ENCODE results near the gene GALNT7.
A peak's percentile ranks its signal among the peaks of the same experiment; 100 is the strongest.

Gene GALNT7

DNA sequence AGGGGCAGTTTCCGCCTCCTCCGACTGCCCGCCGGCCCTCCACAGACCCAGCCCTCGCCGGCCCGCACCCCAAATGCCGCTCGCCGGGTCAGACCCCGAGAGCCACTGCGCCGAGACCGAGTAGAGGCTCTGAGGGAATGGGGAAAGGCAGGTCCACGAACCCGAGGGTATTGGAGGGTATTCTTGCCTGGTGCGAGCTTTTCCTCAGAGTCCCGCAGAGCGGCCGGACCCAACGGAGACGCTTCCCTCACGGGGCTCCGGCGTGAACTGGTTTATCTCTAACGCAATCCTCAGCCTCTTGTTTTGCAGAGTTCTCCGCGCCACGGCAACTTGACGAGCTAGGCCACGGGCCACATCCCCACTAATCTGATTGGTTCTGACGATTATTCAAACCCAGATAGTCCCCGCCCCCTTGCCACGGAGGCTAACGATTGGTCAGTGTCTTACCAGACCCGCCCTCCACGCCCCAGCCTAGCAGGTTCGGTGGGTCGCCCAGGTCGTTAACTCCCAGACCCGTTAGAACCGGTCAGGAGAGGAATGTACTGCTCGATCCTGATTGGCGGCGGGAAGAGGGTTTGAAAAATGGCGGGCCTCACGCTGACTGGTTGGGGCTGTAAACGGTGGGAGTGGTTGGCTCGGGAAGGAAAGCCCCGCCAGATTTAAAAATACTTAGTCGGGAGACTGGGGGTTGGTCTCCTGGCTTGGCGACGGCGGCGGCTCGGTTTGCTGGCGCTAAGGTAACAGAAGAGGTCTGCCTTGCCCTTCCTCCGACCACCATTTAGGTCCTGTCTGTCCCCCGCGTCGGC lies 165.7 kb downstream of the GALNT7 start, which contains the start of gene HMGB2:
HMGB2 (minus strand) TSS at position 274 of the 806 bp plus-strand sequence. CDS start 709 bp downstream, outside the sequence.
- Mint-ChIP-seq H3K27me3 (peaks cover 19% of the 10 kb centered on the region), H3K4me3 (peak within 1 kb of the TSS; percentile 96 to 98), H3K27ac (peak within 1 kb of the TSS; percentile 100), H3K4me1 (peaks cover 29% of the 10 kb centered on the region), H3K9me3 (no peaks in the 10 kb centered on the region)
- DNase-seq (peak; percentile 98 to 99), ATAC-seq (peak; percentile 96)

DNA sequence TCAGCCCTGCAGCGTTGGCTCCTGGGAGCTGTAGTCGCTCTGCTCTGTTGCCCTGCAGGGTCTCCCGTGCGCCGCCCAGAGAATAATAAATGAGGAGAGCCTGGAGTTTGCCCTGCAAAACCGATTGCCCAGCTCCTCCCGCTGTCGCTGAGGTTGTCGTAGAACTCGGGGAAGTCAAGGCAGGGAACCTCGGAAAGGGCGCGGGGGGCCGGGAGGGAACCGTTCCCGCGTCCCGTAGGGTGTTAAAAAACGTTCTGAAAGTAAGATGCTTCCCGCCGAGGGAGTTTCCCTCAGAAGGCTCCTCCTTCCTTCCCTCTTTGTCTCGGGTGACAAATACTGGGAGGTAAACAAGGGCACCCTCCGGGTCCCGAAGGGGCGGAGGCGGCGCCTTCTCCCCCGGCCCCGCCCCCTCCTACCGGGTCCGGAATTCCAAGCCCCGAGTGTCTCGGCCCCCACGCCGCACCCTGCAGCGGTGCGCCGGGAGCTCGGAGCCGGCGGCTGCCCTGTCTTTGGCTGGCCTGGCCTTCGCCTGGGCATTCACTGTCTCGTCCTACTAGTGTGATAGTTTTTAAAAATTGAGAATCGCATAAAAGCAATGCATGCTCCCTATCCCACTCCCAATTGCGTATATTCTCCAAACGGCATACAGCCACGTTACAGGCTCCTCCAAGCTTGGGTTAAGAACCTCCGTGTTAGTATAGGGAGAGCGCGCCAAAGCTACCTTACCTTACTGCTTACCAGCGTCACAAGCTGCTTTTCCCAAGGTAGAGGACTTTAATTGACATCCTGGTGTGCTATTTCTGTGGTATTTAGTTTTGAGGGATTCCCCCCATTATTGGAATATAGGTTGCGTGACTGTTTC lies 166.5 kb downstream of the GALNT7 start:
- Mint-ChIP-seq H3K4me3 (peak overlapping the region; percentile 96 to 98), H3K4me1 (peaks cover 29% of the 10 kb centered on the region), H3K27ac (peak overlapping the region; percentile 100), H3K27me3 (peaks cover 19% of the 10 kb centered on the region), H3K9me3 (no peaks in the 10 kb centered on the region)
- peak in 1 of 2 donors; percentile 57 for DNase-seq
- ATAC-seq, result peak; percentile 46

GRCh38 chr4:173337463-173337862 lies 168.9 kb downstream of the GALNT7 start:
- Mint-ChIP-seq H3K27ac (no peak overlapping the region), H3K4me3 (no peak overlapping the region), H3K27me3 (peaks cover 35% of the 10 kb centered on the region), H3K9me3 (no peaks in the 10 kb centered on the region), H3K4me1 (peaks cover 22% of the 10 kb centered on the region)
- ATAC-seq, result no peak
- no peak for DNase-seq

- DNase-seq (no peak), ATAC-seq (no peak)
- Mint-ChIP-seq H3K27me3 (peaks cover 15% of the 10 kb centered on the region), H3K4me1 (no peaks in the 10 kb centered on the region), H3K27ac (no peak overlapping the region), H3K4me3 (no peak overlapping the region), H3K9me3 (no peaks in the 10 kb centered on the region)
Measured at GRCh38 chr4:173343832-173344397, 175.3 kb downstream of the GALNT7 start.

DNA sequence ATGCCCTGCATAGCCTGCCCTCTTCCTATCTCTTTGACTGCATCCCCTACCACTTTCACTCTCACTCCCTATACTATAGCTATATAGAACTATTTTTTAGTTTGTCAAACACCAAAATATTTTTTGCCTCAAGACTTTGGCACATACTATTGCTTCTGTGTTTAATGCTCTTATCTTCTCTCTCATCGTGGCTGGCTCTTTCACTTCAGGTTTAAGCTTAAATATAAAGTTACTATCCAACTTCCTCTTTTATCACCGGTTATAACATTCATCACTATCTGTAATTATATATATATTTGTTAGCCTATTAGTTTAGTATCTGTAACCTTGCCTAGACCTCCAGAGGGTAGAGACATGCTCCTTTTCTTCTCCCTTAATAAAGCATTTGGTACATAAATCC lies 177.0 kb downstream of the GALNT7 start:
- ATAC-seq, result no peak
- no peak for DNase-seq
- no peak overlapping the region for H3K27ac Mint-ChIP-seq
- no peaks in the 10 kb centered on the region for H3K9me3 Mint-ChIP-seq
- H3K27me3 Mint-ChIP-seq, result peaks cover 12% of the 10 kb centered on the region
- no peaks in the 10 kb centered on the region for H3K4me1 Mint-ChIP-seq
- no peak overlapping the region for H3K4me3 Mint-ChIP-seq

GRCh38 chr4:173346074-173346473 lies 177.5 kb downstream of the GALNT7 start:
- Mint-ChIP-seq H3K27me3 (peaks cover 8% of the 10 kb centered on the region), H3K4me3 (no peak overlapping the region), H3K9me3 (no peaks in the 10 kb centered on the region), H3K27ac (no peak overlapping the region), H3K4me1 (no peaks in the 10 kb centered on the region)
- no peak for DNase-seq
- no peak for ATAC-seq

DNA sequence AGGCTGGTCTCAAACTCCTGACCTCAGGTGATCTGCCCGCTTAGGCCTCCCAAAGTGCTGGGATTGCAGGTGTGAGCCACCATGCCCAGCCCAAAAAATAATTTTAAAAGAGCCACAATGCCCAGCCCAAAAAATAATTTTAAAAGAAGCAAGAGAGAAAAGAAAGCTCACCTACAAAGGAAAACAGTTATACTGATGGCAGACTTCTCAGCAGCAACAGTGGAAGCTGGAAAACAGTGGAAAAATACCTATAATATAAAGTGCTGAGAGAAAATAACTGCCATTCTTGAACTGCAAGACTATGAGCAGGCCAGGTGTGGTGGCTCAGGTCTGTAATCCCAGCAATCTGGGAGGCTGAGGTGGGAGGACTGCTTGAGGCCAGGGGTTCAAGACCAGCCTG lies 178.9 kb downstream of the GALNT7 start:
- DNase-seq, result no peak
- H3K9me3 Mint-ChIP-seq, result no peaks in the 10 kb centered on the region
- H3K4me3 Mint-ChIP-seq, result no peak overlapping the region
- no peak overlapping the region for H3K27ac Mint-ChIP-seq
- no peaks in the 10 kb centered on the region for H3K27me3 Mint-ChIP-seq
- no peak for ATAC-seq
- H3K4me1 Mint-ChIP-seq, result no peaks in the 10 kb centered on the region

DNA sequence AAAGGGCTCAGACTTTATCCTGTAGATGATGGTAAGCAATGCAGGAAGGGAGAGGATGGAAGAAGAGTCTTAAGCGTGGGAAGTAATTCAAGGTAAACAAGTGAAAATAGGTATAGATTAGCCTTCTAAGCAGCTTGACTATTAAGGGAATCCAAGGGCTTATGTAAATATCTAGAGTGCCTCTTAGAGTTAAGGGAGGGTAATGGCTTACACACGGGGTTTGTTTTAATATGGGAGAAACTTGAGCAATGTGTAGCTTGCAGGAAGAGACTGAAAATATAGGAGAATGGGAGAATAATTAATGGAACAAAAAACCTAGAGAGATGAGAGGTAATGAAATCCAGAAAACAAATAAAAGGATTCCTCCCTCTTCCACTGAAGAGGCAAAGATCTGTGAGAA lies 189.3 kb downstream of the GALNT7 start:
- Mint-ChIP-seq H3K27me3 (peaks cover 5% of the 10 kb centered on the region), H3K4me3 (no peak overlapping the region), H3K4me1 (no peaks in the 10 kb centered on the region), H3K9me3 (no peaks in the 10 kb centered on the region), H3K27ac (no peak overlapping the region)
- DNase-seq (no peak), ATAC-seq (no peak)

- Mint-ChIP-seq H3K4me3 (no peak overlapping the region), H3K27ac (no peak overlapping the region), H3K27me3 (peaks cover 5% of the 10 kb centered on the region), H3K9me3 (no peaks in the 10 kb centered on the region), H3K4me1 (peaks cover 7% of the 10 kb centered on the region)
- no peak for DNase-seq
- ATAC-seq, result no peak
Measured at GRCh38 chr4:173360587-173361221, 192.1 kb downstream of the GALNT7 start.

GRCh38 chr4:173362666-173363065 lies 194.1 kb downstream of the GALNT7 start:
- Mint-ChIP-seq H3K9me3 (no peaks in the 10 kb centered on the region), H3K4me3 (no peak overlapping the region), H3K27me3 (peaks cover 5% of the 10 kb centered on the region), H3K4me1 (peaks cover 18% of the 10 kb centered on the region), H3K27ac (no peak overlapping the region)
- ATAC-seq (no peak), DNase-seq (no peak)

DNA sequence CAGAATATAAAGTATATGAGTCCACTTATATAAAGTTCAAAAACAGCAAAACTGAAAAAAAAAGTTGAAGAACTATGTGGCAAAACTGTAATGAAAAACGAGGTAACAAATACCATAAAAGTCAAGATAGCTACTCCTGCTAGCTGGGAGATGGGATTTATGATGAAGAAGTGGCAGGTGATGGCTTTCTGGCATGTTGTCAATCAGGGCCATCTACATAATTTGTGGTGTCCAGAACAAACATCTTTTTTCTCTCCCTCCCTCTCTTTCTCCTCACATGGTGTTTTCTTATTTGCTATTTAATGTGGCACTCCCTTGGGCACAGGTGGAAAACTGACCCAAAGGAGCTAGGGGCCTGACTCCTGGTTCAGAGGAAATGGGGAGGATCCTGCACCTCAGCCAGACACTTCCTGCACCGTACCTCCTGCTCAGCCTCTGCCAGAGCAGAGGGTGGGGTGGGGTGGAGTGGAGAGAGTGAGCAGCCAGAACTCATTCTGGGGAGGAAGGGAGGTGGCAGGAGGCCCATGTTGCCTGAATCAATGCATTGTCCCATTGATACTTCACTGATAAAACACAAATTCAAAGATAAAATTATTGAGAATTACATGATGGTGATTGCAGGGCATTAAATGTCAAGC lies 196.9 kb downstream of the GALNT7 start:
- H3K27ac Mint-ChIP-seq, result no peak overlapping the region
- peaks cover 33% of the 10 kb centered on the region for H3K4me1 Mint-ChIP-seq
- no peaks in the 10 kb centered on the region for H3K9me3 Mint-ChIP-seq
- DNase-seq (no peak), ATAC-seq (no peak)
- peak overlapping the region in 1 of 2 donors; percentile 26 for H3K4me3 Mint-ChIP-seq
- H3K27me3 Mint-ChIP-seq, result no peaks in the 10 kb centered on the region

DNA sequence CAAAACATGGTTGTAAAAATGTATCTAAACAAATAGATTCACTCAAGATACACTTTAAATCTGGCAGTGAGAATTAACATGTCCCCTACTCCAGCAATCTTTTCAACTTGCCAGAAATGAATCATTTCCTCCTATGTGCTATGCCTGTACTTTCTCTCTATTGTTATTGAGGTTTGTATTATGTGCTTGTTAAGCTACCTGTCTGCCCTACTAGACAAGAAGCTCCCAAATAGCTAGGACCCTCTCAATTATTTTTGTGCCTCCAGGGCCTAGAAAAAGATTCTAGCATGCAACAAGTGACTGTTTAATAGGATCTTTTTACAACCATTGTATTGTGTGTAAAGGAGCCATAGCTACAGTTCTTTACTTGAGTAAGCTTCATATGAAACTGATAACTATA lies 198.7 kb downstream of the GALNT7 start:
- H3K4me3 Mint-ChIP-seq, result peak overlapping the region; percentile 51 to 54
- H3K9me3 Mint-ChIP-seq, result no peaks in the 10 kb centered on the region
- no peak overlapping the region for H3K27ac Mint-ChIP-seq
- peaks cover 33% of the 10 kb centered on the region for H3K4me1 Mint-ChIP-seq
- no peak for ATAC-seq
- peaks cover 6% of the 10 kb centered on the region for H3K27me3 Mint-ChIP-seq
- DNase-seq, result no peak

GRCh38 chr4:173367946-173368345 lies 199.3 kb downstream of the GALNT7 start:
- H3K9me3 Mint-ChIP-seq, result no peaks in the 10 kb centered on the region
- no peak overlapping the region for H3K27ac Mint-ChIP-seq
- ATAC-seq, result no peak

DNA sequence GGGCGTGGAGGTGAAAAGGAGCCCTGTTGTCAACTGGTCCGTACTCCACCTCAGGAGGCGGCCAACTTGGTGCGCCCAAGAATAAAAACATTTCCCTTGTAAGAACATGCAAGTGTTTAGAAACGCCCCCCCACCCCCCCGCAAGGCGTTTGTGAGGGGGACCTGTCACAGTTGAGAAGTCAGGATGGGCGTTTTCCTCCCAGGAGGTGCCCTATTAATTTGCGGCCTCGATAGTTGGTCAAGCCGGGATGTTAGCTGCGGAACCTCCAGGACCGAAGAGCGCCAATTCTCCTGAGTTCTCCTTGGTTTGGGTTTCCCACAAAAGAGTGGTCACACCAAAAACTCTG lies 201.5 kb downstream of the GALNT7 start:
- Mint-ChIP-seq H3K27ac (peak overlapping the region; percentile 98), H3K4me3 (peak overlapping the region; percentile 100), H3K9me3 (no peaks in the 10 kb centered on the region), H3K4me1 (peaks cover 32% of the 10 kb centered on the region), H3K27me3 (peaks cover 17% of the 10 kb centered on the region)
- ATAC-seq (peak; percentile 53), DNase-seq (no peak)

More at GRCh38 chr4:173367946-173368345, 199.3 kb downstream of the GALNT7 start:
- DNase-seq, result no peak
- Mint-ChIP-seq H3K4me1 (peaks cover 33% of the 10 kb centered on the region), H3K27me3 (peaks cover 10% of the 10 kb centered on the region), H3K4me3 (peak overlapping the region; percentile 32 to 52)
